Ishikawa (cell line): ENCODE results near the gene NRXN3.

Experiments used
- CEBPB ChIP-seq: IDR thresholded peaks from 2 replicates; pipeline ENCODE4 v1.6.1; 2012
- CREB1 ChIP-seq: IDR thresholded peaks from 2 replicates; pipeline ENCODE4 v1.6.1; 2012; ENCODE audit warnings: low read depth
- EGR1 ChIP-seq: IDR thresholded peaks from 2 replicates; pipeline ENCODE4 v1.6.1; 2012
- EP300 ChIP-seq: IDR thresholded peaks from 2 replicates; pipeline ENCODE4 v1.6.1; 2012; ENCODE audit warnings: borderline replicate concordance
- FOXM1 ChIP-seq: IDR thresholded peaks from 2 replicates; pipeline ENCODE4 v1.6.1; 2012; ENCODE audit warnings: low read depth, borderline replicate concordance
- MAX ChIP-seq: IDR thresholded peaks from 2 replicates; pipeline ENCODE4 v1.6.1; 2012
- NFIC ChIP-seq: IDR thresholded peaks from 2 replicates; pipeline ENCODE4 v1.6.1; 2012
- RAD21 ChIP-seq: IDR thresholded peaks from 2 replicates; pipeline ENCODE4 v1.6.1; 2012; ENCODE audit warnings: low read depth
- REST ChIP-seq: IDR thresholded peaks from 2 replicates; pipeline ENCODE4 v1.6.1; 2012; ENCODE audit warnings: low read depth, mild to moderate bottlenecking
- TAF1 ChIP-seq: IDR thresholded peaks from 2 replicates; pipeline ENCODE4 v1.6.1; 2012; ENCODE audit warnings: low read depth, mild to moderate bottlenecking
- TCF12 ChIP-seq: IDR thresholded peaks from 2 replicates; pipeline ENCODE4 v1.6.1; 2012; ENCODE audit warnings: low read depth
- TEAD4 ChIP-seq: IDR thresholded peaks from 2 replicates; pipeline ENCODE4 v1.6.1; 2012
- USF1 ChIP-seq: IDR thresholded peaks from 2 replicates; pipeline ENCODE4 v1.6.1; 2012
- YY1 ChIP-seq: IDR thresholded peaks from 2 replicates; pipeline ENCODE4 v1.6.1; 2012; ENCODE audit warnings: low read depth
- ZBTB7A ChIP-seq: IDR thresholded peaks from 2 replicates; pipeline ENCODE4 v1.6.1; 2012; ENCODE audit warnings: low read depth

Gene NRXN3

GRCh38 chr14:79411403-79412174, 1241.4 kb downstream of the NRXN3 start:
- TF ChIP-seq CEBPB (no peak), TAF1 (no peak)

GRCh38 chr14:79412822-79413221, 1242.6 kb downstream of the NRXN3 start:
- TF ChIP-seq CREB1 (no peak), RAD21 (no peak), FOXM1 (no peak), USF1 (no peak), TEAD4 (no peak), EP300 (no peak), TAF1 (no peak), EGR1 (no peak), CEBPB (no peak), MAX (no peak), REST (no peak), ZBTB7A (no peak), TCF12 (no peak), NFIC (no peak), YY1 (no peak)

GRCh38 chr14:79413734-79414428, 1243.7 kb downstream of the NRXN3 start:
- TF ChIP-seq TAF1, result no peak
- TF ChIP-seq TCF12, result no peak
- no peak for TF ChIP-seq RAD21
- TF ChIP-seq EP300, result no peak
- TF ChIP-seq NFIC, result no peak
- TF ChIP-seq YY1, result no peak
- TF ChIP-seq FOXM1, result no peak
- no peak for TF ChIP-seq TEAD4
- TF ChIP-seq MAX, result no peak
- TF ChIP-seq CEBPB, result no peak
- TF ChIP-seq REST, result no peak
- no peak for TF ChIP-seq USF1
- no peak for TF ChIP-seq CREB1
- TF ChIP-seq EGR1, result no peak
- TF ChIP-seq ZBTB7A, result no peak

GRCh38 chr14:79415726-79416125, 1245.6 kb downstream of the NRXN3 start:
- TF ChIP-seq USF1, result no peak
- no peak for TF ChIP-seq YY1
- no peak for TF ChIP-seq RAD21
- TF ChIP-seq REST, result no peak
- TF ChIP-seq TAF1, result no peak
- no peak for TF ChIP-seq FOXM1
- no peak for TF ChIP-seq MAX
- no peak for TF ChIP-seq EGR1
- TF ChIP-seq CEBPB, result no peak
- TF ChIP-seq NFIC, result no peak
- TF ChIP-seq CREB1, result no peak
- no peak for TF ChIP-seq ZBTB7A
- no peak for TF ChIP-seq TCF12
- no peak for TF ChIP-seq EP300
- TF ChIP-seq TEAD4, result no peak
